Measurements from ENCODE around the gene GRID2IP.

Gene GRID2IP

GRCh38 chr7:6482743-6483119, 68.5 kb downstream of the GRID2IP start:
- no peak for FAIRE-seq
- no peak for TF ChIP-seq CTCF (IDR thresholded peaks at IDR 0.05; ENCODE audit: insufficient read depth, missing control alignments)
- no peak for DNase-seq (ENCODE audit: insufficient read length, low spot score)

- DNase-seq (ENCODE audit: insufficient read length, low spot score) (no peak), FAIRE-seq (no peak)
- no peak for TF ChIP-seq CTCF (IDR thresholded peaks at IDR 0.05; ENCODE audit: insufficient read depth, missing control alignments)
These were observed 69.0 kb downstream of the GRID2IP start for GRCh38 chr7:6482307-6482706.

- DNase-seq (ENCODE audit: insufficient read length, low spot score) (no peak), FAIRE-seq (no peak)
- no peak for TF ChIP-seq CTCF (IDR thresholded peaks at IDR 0.05; ENCODE audit: insufficient read depth, missing control alignments)
These were observed 69.8 kb downstream of the GRID2IP start for GRCh38 chr7:6481445-6481844.

- no peak for FAIRE-seq
- DNase-seq (ENCODE audit: insufficient read length, low spot score): no peak
- TF ChIP-seq CTCF (IDR thresholded peaks at IDR 0.05; ENCODE audit: insufficient read depth, missing control alignments): no peak
These were observed 71.0 kb downstream of the GRID2IP start for GRCh38 chr7:6480323-6480660.

- DNase-seq (ENCODE audit: insufficient read length, low spot score) (no peak), FAIRE-seq (no peak)
- no peak for TF ChIP-seq CTCF (IDR thresholded peaks at IDR 0.05; ENCODE audit: insufficient read depth, missing control alignments)
These were observed 72.2 kb downstream of the GRID2IP start for GRCh38 chr7:6479067-6479466.

- TF ChIP-seq CTCF (IDR thresholded peaks at IDR 0.05; ENCODE audit: insufficient read depth, missing control alignments): no peak
- FAIRE-seq (no peak), DNase-seq (ENCODE audit: insufficient read length, low spot score) (no peak)
These were observed 73.1 kb downstream of the GRID2IP start for GRCh38 chr7:6478186-6478585.

GRCh38 chr7:6477318-6477660, 74.0 kb downstream of the GRID2IP start:
- DNase-seq (ENCODE audit: insufficient read length, low spot score) (no peak), FAIRE-seq (no peak)
- no peak for TF ChIP-seq CTCF (IDR thresholded peaks at IDR 0.05; ENCODE audit: insufficient read depth, missing control alignments)
